Upper lobe of left lung (tissue), 6 donors: ENCODE data around the gene DHX15. TPM values are rescaled to one million over a fixed set of nuclear protein-coding genes. Genes with fewer than 3 reads are reported as not detected.

Experiments used
- ATAC-seq, 2 donors: fragments of 200-7000 bp; cut with Tn5 transposase; one replicate each; pipeline ENCODE4 v1.9.1; 2022; ENCODE audit warnings: mild to moderate bottlenecking in 2 of 2, moderate library complexity in 2 of 2; ENCODE audit not compliant: low FRiP score in 2 of 2
- DNase-seq, 2 donors: peaks; one replicate each; pipeline ENCODE4 v3.0.0-alpha.2; 2019 to 2020
- H3K27ac ChIP-seq, 4 donors: fragments of 200-600 bp; sonication (generic); one replicate each; pipeline ENCODE4 v1.5.1; 2016 to 2019
- H3K27me3 ChIP-seq, 4 donors: fragments of 200-600 bp; sonication (generic); one replicate each; pipeline ENCODE4 v1.5.1; 2017 to 2019
- H3K36me3 ChIP-seq, 4 donors: fragments of 200-600 bp; sonication (generic); one replicate each; pipeline ENCODE4 v1.5.1; 2016 to 2019
- H3K4me1 ChIP-seq, 4 donors: fragments of 200-600 bp; sonication (generic); one replicate each; pipeline ENCODE4 v1.5.1; 2018 to 2019
- H3K4me3 ChIP-seq, 4 donors: fragments of 200-600 bp; sonication (generic); one replicate each; pipeline ENCODE4 v1.5.1; 2017 to 2019; ENCODE audit warnings: mild to moderate bottlenecking in 2 of 4, moderate library complexity in 1 of 4
- H3K9me3 ChIP-seq, 4 donors: fragments of 200-600 bp; sonication (generic); one replicate each; pipeline ENCODE4 v1.5.1; 2018 to 2019
- EP300 ChIP-seq, 4 donors: sonication (generic); formaldehyde crosslinking; IDR thresholded peaks; one replicate each; pipeline ENCODE4 v1.5.1; 2017; ENCODE audit warnings: antibody characterized with exemption in 4 of 4, control low read depth in 2 of 4
- POLR2A ChIP-seq, 4 donors: fragments of 450-650 bp; IDR thresholded peaks; one replicate each; pipeline ENCODE4 v1.5.1; 2016 to 2017; ENCODE audit warnings: antibody characterized with exemption in 4 of 4, mild to moderate bottlenecking in 2 of 4
- POLR2AphosphoS5 ChIP-seq, 2 donors: sonication (generic); formaldehyde crosslinking; IDR thresholded peaks; one replicate each; pipeline ENCODE4 v1.5.1; 2017; ENCODE audit warnings: antibody characterized with exemption in 2 of 2
- WGBS, 2 donors: methylation state at CpG; one replicate each; pipeline ENCODE4 v1.1.5; 2017 to 2018; 5-methylcytosine and 5-hydroxymethylcytosine counted together
- total RNA-seq, 6 donors: library from RNA; depleted of rRNA in 4 of 6; stranded (reverse); fragments of >200 nt in 4 of 6; gene quantifications; one replicate each; pipeline versions ENCODE4 v1.1.0 to v1.2.1, GENCODE V29; 2016 to 2021
- TF ChIP-seq, protein P1 (sequence below), 6 experiments: fragments of 450-650 bp in 4 of 6; fragments of 200-600 bp in 2 of 6; sonication (generic) in 2 of 6; IDR thresholded peaks; one replicate each; pipeline ENCODE4 v1.5.1; 2016 to 2019; ENCODE audit warnings: antibody characterized with exemption in 6 of 6
- donor health status: DM: no; HTN: no; CAD: no; lungs with moderate emphysema.
- donor health status: DM: no; HTN: yes; CAD: no; lungs with severe emphysema.

DHX15 gene
- total RNA-seq, 6 donors from 2014 or later: 83.8 to 201 (median 107) TPM

- no peak for ATAC-seq
- Histone ChIP-seq H3K27me3 (no peaks in the 10 kb centered on the region), H3K27ac (no peak overlapping the region), H3K9me3 (no peaks in the 10 kb centered on the region), H3K4me3 (no peak overlapping the region), H3K4me1 (peaks cover 16 to 54% (median 37%) of the 10 kb centered on the region in 4 donors), H3K36me3 (peaks cover 0 to 62% (median 9%) of the 10 kb centered on the region in 4 donors)
- no peak for DNase-seq
- TF ChIP-seq EP300 (IDR thresholded peaks at IDR 0.05) (no peak), POLR2AphosphoS5 (IDR thresholded peaks at IDR 0.05) (no peak), POLR2A (IDR thresholded peaks at IDR 0.05) (no peak)
- TF ChIP-seq, protein P1, sequence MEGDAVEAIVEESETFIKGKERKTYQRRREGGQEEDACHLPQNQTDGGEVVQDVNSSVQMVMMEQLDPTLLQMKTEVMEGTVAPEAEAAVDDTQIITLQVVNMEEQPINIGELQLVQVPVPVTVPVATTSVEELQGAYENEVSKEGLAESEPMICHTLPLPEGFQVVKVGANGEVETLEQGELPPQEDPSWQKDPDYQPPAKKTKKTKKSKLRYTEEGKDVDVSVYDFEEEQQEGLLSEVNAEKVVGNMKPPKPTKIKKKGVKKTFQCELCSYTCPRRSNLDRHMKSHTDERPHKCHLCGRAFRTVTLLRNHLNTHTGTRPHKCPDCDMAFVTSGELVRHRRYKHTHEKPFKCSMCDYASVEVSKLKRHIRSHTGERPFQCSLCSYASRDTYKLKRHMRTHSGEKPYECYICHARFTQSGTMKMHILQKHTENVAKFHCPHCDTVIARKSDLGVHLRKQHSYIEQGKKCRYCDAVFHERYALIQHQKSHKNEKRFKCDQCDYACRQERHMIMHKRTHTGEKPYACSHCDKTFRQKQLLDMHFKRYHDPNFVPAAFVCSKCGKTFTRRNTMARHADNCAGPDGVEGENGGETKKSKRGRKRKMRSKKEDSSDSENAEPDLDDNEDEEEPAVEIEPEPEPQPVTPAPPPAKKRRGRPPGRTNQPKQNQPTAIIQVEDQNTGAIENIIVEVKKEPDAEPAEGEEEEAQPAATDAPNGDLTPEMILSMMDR (IDR thresholded peaks at IDR 0.05): no peak
These were observed 15.9 kb downstream of the DHX15 start for GRCh38 chr4:24568425-24568824.

- no peak for ATAC-seq
These were observed 19.3 kb downstream of the DHX15 start for GRCh38 chr4:24565054-24565453.

GRCh38 chr4:24564488-24564887 lies 19.9 kb downstream of the DHX15 start:
- Histone ChIP-seq H3K9me3 (no peaks in the 10 kb centered on the region), H3K27ac (no peak overlapping the region), H3K36me3 (peaks cover 0 to 32% (median 4%) of the 10 kb centered on the region in 4 donors), H3K27me3 (no peaks in the 10 kb centered on the region), H3K4me1 (peaks cover 7 to 41% (median 29%) of the 10 kb centered on the region in 4 donors), H3K4me3 (no peak overlapping the region)
- DNase-seq (no peak), ATAC-seq (no peak)
- WGBS, 2 donors: 72 to 77% methylated on average over 2 of the region's 2 CpGs
- TF ChIP-seq POLR2AphosphoS5 (IDR thresholded peaks at IDR 0.05) (no peak), POLR2A (IDR thresholded peaks at IDR 0.05) (no peak), EP300 (IDR thresholded peaks at IDR 0.05) (no peak)
- TF ChIP-seq, protein P1 (IDR thresholded peaks at IDR 0.05): no peak

More at GRCh38 chr4:24565054-24565453, 19.3 kb downstream of the DHX15 start:
- H3K36me3 ChIP-seq: peaks cover 0 to 38% (median 4%) of the 10 kb centered on the region in 4 donors
- no peaks in the 10 kb centered on the region for H3K27me3 ChIP-seq
- no peaks in the 10 kb centered on the region for H3K9me3 ChIP-seq
- H3K4me1 ChIP-seq: peaks cover 7 to 41% (median 30%) of the 10 kb centered on the region in 4 donors
- no peak for TF ChIP-seq POLR2AphosphoS5 (IDR thresholded peaks at IDR 0.05)
- TF ChIP-seq POLR2A (IDR thresholded peaks at IDR 0.05): no peak
- no peak for TF ChIP-seq EP300 (IDR thresholded peaks at IDR 0.05)
- TF ChIP-seq, protein P1 (IDR thresholded peaks at IDR 0.05): no peak
- DNase-seq: no peak
- H3K27ac ChIP-seq: no peak overlapping the region
- H3K4me3 ChIP-seq: no peak overlapping the region

- WGBS, 2 donors: 97 to 98% methylated on average over 8 of the region's 8 CpGs
- Histone ChIP-seq H3K4me3 (no peak overlapping the region), H3K36me3 (peaks cover 0 to 18% (median 3%) of the 10 kb centered on the region in 4 donors), H3K4me1 (peaks cover 11 to 49% (median 32%) of the 10 kb centered on the region in 4 donors), H3K27me3 (no peaks in the 10 kb centered on the region), H3K9me3 (no peaks in the 10 kb centered on the region), H3K27ac (no peak overlapping the region)
- TF ChIP-seq POLR2AphosphoS5 (IDR thresholded peaks at IDR 0.05) (no peak), POLR2A (IDR thresholded peaks at IDR 0.05) (no peak), EP300 (IDR thresholded peaks at IDR 0.05) (no peak)
- TF ChIP-seq, protein P1 (IDR thresholded peaks at IDR 0.05): no peak
- DNase-seq (no peak), ATAC-seq (no peak)
These were observed 22.8 kb downstream of the DHX15 start for GRCh38 chr4:24561438-24562139.
